GM04504 (cell line): Measurements from ENCODE around the gene DYNAP.

Experiments used
- DNase-seq: peaks from one replicate; pipeline ENCODE4 v3.0.0-alpha.2; 2012; ENCODE audit warnings: low read depth

DYNAP gene

GRCh38 chr18:54641734-54642133, 50.7 kb downstream of the DYNAP start:
- DNase-seq, result no peak

DNA sequence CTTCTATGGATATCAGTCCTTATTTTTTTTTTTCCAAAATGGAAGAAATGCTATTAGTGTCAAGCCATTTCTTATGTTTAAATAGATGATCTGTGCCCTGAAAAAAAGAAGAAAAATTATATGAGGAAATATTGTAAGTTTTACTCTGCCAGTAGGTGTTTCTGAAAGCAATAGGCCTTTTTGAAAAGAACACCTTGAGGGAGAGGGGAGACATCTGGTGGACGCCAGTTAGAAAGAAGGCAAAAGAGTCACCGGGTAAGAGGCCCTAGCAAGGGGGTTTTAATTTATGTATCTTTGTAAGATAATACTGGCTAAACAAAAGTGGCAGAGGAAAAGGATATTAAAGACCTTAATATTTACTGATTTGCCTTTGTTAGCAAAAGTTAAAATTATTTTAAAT, 56.1 kb downstream of the DYNAP start:
- DNase-seq, result no peak
